ENCODE measurements around the gene FMR1NB. TPM values are rescaled to one million over a fixed set of nuclear protein-coding genes. Genes with fewer than 3 reads are reported as not detected.

FMR1NB gene
- total and polyA plus RNA-seq, 7 donors = not detected

DNA sequence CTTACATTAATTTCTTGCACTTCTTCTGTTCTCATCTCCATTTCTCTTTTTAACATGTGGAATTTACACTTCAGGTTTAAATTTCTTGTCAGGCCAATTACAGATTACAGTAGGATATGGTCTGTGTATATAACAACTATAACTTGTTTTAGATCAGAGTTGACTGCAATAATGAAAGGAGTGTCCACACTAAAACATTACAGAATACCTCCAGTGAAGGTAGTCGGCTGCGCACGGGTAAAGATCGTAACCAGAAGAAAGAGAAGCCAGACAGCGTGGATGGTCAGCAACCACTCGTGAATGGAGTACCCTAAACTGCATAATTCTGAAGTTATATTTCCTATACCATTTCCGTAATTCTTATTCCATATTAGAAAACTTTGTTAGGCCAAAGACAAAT, 32.6 kb upstream of the FMR1NB start:
- Histone ChIP-seq H3K9me3 (no peaks in the 10 kb centered on the region), H3K4me3 (no peak overlapping the region), H3K27ac (no peak overlapping the region), H3K27me3 (no peaks in the 10 kb centered on the region), H3K4me1 (no peaks in the 10 kb centered on the region), H3K36me3 (peaks cover 0 to 39% (median 3%) of the 10 kb centered on the region in 4 donors)
- DNase-seq = no peak
- TF ChIP-seq POLR2AphosphoS5 (IDR thresholded peaks at IDR 0.05) = no peak
- TF ChIP-seq, protein P1, sequence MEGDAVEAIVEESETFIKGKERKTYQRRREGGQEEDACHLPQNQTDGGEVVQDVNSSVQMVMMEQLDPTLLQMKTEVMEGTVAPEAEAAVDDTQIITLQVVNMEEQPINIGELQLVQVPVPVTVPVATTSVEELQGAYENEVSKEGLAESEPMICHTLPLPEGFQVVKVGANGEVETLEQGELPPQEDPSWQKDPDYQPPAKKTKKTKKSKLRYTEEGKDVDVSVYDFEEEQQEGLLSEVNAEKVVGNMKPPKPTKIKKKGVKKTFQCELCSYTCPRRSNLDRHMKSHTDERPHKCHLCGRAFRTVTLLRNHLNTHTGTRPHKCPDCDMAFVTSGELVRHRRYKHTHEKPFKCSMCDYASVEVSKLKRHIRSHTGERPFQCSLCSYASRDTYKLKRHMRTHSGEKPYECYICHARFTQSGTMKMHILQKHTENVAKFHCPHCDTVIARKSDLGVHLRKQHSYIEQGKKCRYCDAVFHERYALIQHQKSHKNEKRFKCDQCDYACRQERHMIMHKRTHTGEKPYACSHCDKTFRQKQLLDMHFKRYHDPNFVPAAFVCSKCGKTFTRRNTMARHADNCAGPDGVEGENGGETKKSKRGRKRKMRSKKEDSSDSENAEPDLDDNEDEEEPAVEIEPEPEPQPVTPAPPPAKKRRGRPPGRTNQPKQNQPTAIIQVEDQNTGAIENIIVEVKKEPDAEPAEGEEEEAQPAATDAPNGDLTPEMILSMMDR (IDR thresholded peaks at IDR 0.05) = no peak
- WGBS, 2 donors = 36 to 82% methylated on average over 7 of the region's 7 CpGs
- intact Hi-C loops (cut with DNase I) = no loop called here

DNA sequence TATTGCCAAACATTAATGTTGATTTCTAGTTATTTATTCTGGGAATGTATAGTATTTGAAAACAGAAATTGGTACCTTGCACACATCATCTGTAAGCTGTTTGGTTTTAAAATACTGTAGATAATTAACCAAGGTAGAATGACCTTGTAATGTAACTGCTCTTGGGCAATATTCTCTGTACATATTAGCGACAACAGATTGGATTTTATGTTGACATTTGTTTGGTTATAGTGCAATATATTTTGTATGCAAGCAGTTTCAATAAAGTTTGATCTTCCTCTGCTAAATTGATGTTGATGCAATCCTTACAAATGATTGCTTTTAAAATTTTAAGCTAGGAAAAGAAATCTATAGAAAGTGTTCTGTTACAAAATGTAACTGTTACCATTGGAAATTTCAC, 30.8 kb upstream of the FMR1NB start:
- H3K9me3 ChIP-seq = no peaks in the 10 kb centered on the region
- no peak overlapping the region for H3K27ac ChIP-seq
- TF ChIP-seq POLR2A (IDR thresholded peaks at IDR 0.05) (no peak), EP300 (IDR thresholded peaks at IDR 0.05) (no peak), POLR2AphosphoS5 (IDR thresholded peaks at IDR 0.05) (no peak)
- TF ChIP-seq, protein P1 (IDR thresholded peaks at IDR 0.05) = no peak
- intact Hi-C loops (cut with DNase I) = no loop called here
- no peaks in the 10 kb centered on the region for H3K27me3 ChIP-seq
- DNase-seq = no peak
- peaks cover 0 to 24% (median 3%) of the 10 kb centered on the region in 4 donors for H3K36me3 ChIP-seq
- 26 to 88% methylated on average over 1 of the region's 1 CpG for WGBS, 2 donors
- no peaks in the 10 kb centered on the region for H3K4me1 ChIP-seq
- no peak overlapping the region for H3K4me3 ChIP-seq

DNA sequence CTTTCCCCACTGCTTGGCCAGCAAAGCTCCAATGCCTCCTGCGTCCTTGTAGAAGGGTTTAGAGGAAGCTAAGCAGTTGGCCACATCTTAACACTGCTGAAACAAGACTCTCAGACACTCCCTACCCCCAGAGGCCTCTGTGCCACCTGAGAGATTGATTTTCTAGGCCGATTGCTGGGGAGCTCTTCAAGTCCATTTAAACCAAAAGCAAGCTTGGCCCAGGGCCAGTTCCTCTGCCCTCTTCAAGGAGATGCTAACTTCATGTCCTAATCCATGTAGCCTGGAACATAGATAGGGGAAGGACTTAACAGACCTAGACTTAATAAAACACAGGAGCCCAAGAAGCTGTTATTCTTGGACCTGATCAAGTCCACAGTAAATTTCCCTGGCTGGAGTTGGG, 27.2 kb upstream of the FMR1NB start:
- no peaks in the 10 kb centered on the region for H3K36me3 ChIP-seq
- intact Hi-C loops (cut with DNase I) = no loop called here
- H3K4me3 ChIP-seq = no peak overlapping the region
- H3K27me3 ChIP-seq = no peaks in the 10 kb centered on the region
- H3K27ac ChIP-seq = no peak overlapping the region
- no peak for DNase-seq
- no peaks in the 10 kb centered on the region for H3K9me3 ChIP-seq
- no peaks in the 10 kb centered on the region for H3K4me1 ChIP-seq
- no peak for TF ChIP-seq POLR2AphosphoS5 (IDR thresholded peaks at IDR 0.05)
- TF ChIP-seq, protein P1 (IDR thresholded peaks at IDR 0.05) = no peak
- TF ChIP-seq POLR2A (IDR thresholded peaks at IDR 0.05) = no peak
- TF ChIP-seq EP300 (IDR thresholded peaks at IDR 0.05) = no peak
- WGBS, 2 donors = 58 to 78% methylated on average over 2 of the region's 2 CpGs

DNA sequence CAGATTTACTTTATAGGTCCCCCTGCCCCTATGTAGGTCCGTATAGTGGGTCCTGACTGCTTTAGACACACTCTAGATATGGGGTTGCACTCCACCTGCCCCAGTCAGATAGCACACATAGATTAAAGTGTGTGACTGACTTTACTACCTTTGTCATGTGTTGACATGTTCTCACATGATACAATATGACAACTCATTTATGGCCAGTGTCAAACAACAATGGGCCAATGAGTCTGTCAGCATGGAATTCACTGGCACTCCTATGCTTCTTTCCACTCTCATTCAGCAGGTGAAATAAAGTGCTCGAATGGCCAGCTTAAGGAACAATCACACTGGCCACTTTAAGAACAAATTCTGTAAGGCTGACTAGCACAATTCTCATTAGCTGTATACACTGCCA, 23.8 kb upstream of the FMR1NB start:
- DNase-seq = no peak
- intact Hi-C loops (cut with DNase I) = no loop called here
- no peak overlapping the region for H3K4me3 ChIP-seq
- WGBS, 2 donors = 83 to 89% methylated on average over 2 of the region's 2 CpGs
- H3K9me3 ChIP-seq = no peaks in the 10 kb centered on the region
- no peaks in the 10 kb centered on the region for H3K4me1 ChIP-seq
- no peak for TF ChIP-seq EP300 (IDR thresholded peaks at IDR 0.05)
- H3K27ac ChIP-seq = no peak overlapping the region
- H3K27me3 ChIP-seq = no peaks in the 10 kb centered on the region
- no peaks in the 10 kb centered on the region for H3K36me3 ChIP-seq

DNA sequence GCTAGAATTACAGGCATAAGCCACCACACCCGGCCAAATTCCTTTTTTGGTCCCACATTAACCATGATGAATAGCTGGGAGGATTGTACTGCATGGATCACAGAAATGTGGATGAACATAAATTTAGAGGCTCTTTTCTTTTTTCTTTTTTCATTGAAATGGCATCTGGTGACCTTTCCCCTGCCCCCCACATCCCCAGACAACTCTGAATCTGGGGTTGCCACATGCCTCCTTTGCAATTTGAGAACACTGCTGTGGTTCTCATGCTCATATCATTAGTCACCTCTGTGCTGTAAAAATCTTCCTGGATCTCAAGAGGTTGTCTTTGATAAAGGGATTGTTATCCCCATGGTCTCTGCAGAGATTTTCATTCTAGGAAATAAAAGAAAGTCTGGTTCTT, 22.8 kb upstream of the FMR1NB start:
- no peak for DNase-seq
- no peaks in the 10 kb centered on the region for H3K4me1 ChIP-seq
- TF ChIP-seq POLR2AphosphoS5 (IDR thresholded peaks at IDR 0.05) = no peak
- no peak for TF ChIP-seq POLR2A (IDR thresholded peaks at IDR 0.05)
- TF ChIP-seq, protein P1 (IDR thresholded peaks at IDR 0.05) = no peak
- TF ChIP-seq EP300 (IDR thresholded peaks at IDR 0.05) = no peak
- no peak overlapping the region for H3K4me3 ChIP-seq
- intact Hi-C loops (cut with DNase I) = no loop called here
- no peaks in the 10 kb centered on the region for H3K36me3 ChIP-seq
- H3K9me3 ChIP-seq = no peaks in the 10 kb centered on the region
- 100% methylated on average over 1 of the region's 1 CpG for whole genome bisulfite sequencing, 2 donors
- no peaks in the 10 kb centered on the region for H3K27me3 ChIP-seq
- no peak overlapping the region for H3K27ac ChIP-seq

All from sigmoid colon (tissue), 7 donors.